OCI-LY3 (cell line): Measurements from ENCODE around the gene MTERF1.

Source experiments
- EZH2phosphoT487 ChIP-seq: fragments of 200-600 bp; shearing (Covaris generic); IDR thresholded peaks from 2 replicates; pipeline ENCODE4 v1.6.1; 2018; ENCODE audit warnings: antibody characterized with exemption, mixed run types, low read depth
- TF ChIP-seq, protein P1 (sequence below): fragments of 200-600, 300-600 bp; sonication (generic); IDR thresholded peaks from 2 replicates; pipeline ENCODE4 v1.5.1; 2014; ENCODE audit warnings: antibody characterized with exemption, low read length, low read depth

DNA sequence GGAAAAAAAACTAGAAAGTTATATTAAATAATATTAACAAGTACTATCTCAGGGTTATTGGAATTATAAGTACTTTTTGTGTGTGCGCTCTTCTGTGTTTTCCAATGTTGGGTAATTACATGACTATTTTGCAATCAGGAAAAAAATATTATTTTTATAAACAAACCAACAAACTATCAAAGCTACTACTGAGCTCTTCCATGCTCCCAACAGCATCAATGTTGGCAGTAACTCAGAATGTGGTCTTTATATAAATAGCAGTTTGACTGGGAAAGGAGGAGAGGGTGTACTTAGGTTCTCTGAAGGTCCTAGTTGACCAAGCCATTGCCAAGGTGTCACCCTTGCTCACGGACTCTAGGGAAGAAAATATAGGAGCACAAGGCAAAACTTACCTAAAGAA, 15.0 kb downstream of the MTERF1 start:
- TF ChIP-seq, protein P1, sequence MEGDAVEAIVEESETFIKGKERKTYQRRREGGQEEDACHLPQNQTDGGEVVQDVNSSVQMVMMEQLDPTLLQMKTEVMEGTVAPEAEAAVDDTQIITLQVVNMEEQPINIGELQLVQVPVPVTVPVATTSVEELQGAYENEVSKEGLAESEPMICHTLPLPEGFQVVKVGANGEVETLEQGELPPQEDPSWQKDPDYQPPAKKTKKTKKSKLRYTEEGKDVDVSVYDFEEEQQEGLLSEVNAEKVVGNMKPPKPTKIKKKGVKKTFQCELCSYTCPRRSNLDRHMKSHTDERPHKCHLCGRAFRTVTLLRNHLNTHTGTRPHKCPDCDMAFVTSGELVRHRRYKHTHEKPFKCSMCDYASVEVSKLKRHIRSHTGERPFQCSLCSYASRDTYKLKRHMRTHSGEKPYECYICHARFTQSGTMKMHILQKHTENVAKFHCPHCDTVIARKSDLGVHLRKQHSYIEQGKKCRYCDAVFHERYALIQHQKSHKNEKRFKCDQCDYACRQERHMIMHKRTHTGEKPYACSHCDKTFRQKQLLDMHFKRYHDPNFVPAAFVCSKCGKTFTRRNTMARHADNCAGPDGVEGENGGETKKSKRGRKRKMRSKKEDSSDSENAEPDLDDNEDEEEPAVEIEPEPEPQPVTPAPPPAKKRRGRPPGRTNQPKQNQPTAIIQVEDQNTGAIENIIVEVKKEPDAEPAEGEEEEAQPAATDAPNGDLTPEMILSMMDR: no peak
- no peak for TF ChIP-seq EZH2phosphoT487
